OCI-LY3 (cell line): ENCODE data around the gene PRXL2B.

Experiments used
- H2AFZ ChIP-seq: fragments of 200-600, 300-600 bp; shearing (Covaris generic); 2 replicates; pipeline ENCODE4 v1.6.0; 2014; ENCODE audit warnings: antibody characterized with exemption, low read depth, low read length
- H3K27ac ChIP-seq: fragments of 200-600, 300-600 bp; sonication (generic); 2 replicates; pipeline ENCODE4 v1.5.1; 2014; ENCODE audit warnings: mild to moderate bottlenecking, low read length, moderate library complexity, mixed read lengths
- H3K27me3 ChIP-seq: fragments of 200-600, 300-600 bp; sonication (generic); 2 replicates; pipeline ENCODE4 v1.6.1; 2014; ENCODE audit warnings: low read depth, low read length, mixed read lengths
- H3K36me3 ChIP-seq: fragments of 200-600, 300-600 bp; sonication (generic); replicated peaks from 2 replicates; pipeline ENCODE3; 2014; ENCODE audit warnings: low read depth, low read length, mixed read lengths
- H3K4me1 ChIP-seq: fragments of 300-600, 200-600 bp; sonication (generic); 2 replicates; pipeline ENCODE4 v1.6.1; 2014; ENCODE audit warnings: low read length, mixed read lengths
- H3K4me2 ChIP-seq: fragments of 200-600, 300-600 bp; sonication (generic); 2 replicates; pipeline ENCODE4 v1.6.1; 2014; ENCODE audit warnings: low read length, mixed read lengths
- H3K4me3 ChIP-seq: fragments of 300-600, 200-600 bp; sonication (generic); 2 replicates; pipeline ENCODE4 v1.5.1; 2014; ENCODE audit warnings: antibody characterized with exemption, mild to moderate bottlenecking, low read length, moderate library complexity
- H3K79me2 ChIP-seq: fragments of 300-600, 200-600 bp; shearing (Covaris generic); 2 replicates; pipeline ENCODE4 v1.6.1; 2014; ENCODE audit warnings: mild to moderate bottlenecking, low read length, mixed read lengths
- H3K9ac ChIP-seq: fragments of 300-600, 200-600 bp; shearing (Covaris generic); 2 replicates; pipeline ENCODE4 v1.6.0; 2014; ENCODE audit warnings: mild to moderate bottlenecking, low read length, moderate library complexity
- H3K9me3 ChIP-seq: fragments of 200-600, 300-600 bp; shearing (Covaris generic); 2 replicates; pipeline ENCODE4 v1.6.1; 2014; ENCODE audit warnings: low read length, mixed read lengths; ENCODE audit not compliant: insufficient read depth
- H4K20me1 ChIP-seq: fragments of 200-600, 300-600 bp; sonication (generic); 2 replicates; pipeline ENCODE4 v1.6.1; 2016; ENCODE audit warnings: low read length, mixed read lengths; ENCODE audit not compliant: insufficient read depth
- CTCF ChIP-seq: fragments of 200-600, 300-600 bp; sonication (generic); IDR thresholded peaks from 2 replicates; pipeline ENCODE4 v1.5.1; 2014; ENCODE audit warnings: antibody characterized with exemption, low read length, low read depth
- EZH2phosphoT487 ChIP-seq: fragments of 200-600 bp; shearing (Covaris generic); IDR thresholded peaks from 2 replicates; pipeline ENCODE4 v1.6.1; 2018; ENCODE audit warnings: antibody characterized with exemption, mixed run types, low read depth

Gene PRXL2B

GRCh38 chr1:2594641-2595131 is 8.1 kb downstream of the PRXL2B start:
- Histone ChIP-seq H3K9ac (no peak overlapping the region), H3K4me3 (no peak overlapping the region), H3K4me2 (no peak overlapping the region), H4K20me1 (no peaks in the 10 kb centered on the region), H3K36me3 (no peaks in the 10 kb centered on the region), H3K27ac (no peak overlapping the region), H3K9me3 (no peaks in the 10 kb centered on the region), H3K4me1 (no peaks in the 10 kb centered on the region), H3K27me3 (no peaks in the 10 kb centered on the region), H3K79me2 (no peaks in the 10 kb centered on the region), H2AFZ (no peak overlapping the region)
- no peak for TF ChIP-seq EZH2phosphoT487
- TF ChIP-seq CTCF: no peak

- no peak overlapping the region for H3K27ac ChIP-seq
- H3K9ac ChIP-seq: no peak overlapping the region
- H3K27me3 ChIP-seq: no peaks in the 10 kb centered on the region
- no peak overlapping the region for H2AFZ ChIP-seq
- no peaks in the 10 kb centered on the region for H4K20me1 ChIP-seq
- H3K36me3 ChIP-seq: no peaks in the 10 kb centered on the region
- H3K79me2 ChIP-seq: no peaks in the 10 kb centered on the region
- no peak for TF ChIP-seq EZH2phosphoT487
- TF ChIP-seq CTCF: no peak
- H3K9me3 ChIP-seq: no peaks in the 10 kb centered on the region
- no peak overlapping the region for H3K4me2 ChIP-seq
- no peaks in the 10 kb centered on the region for H3K4me1 ChIP-seq
- no peak overlapping the region for H3K4me3 ChIP-seq
These were observed 8.8 kb downstream of the PRXL2B start for GRCh38 chr1:2595261-2595811.

- no peak overlapping the region for H3K9ac ChIP-seq
- H3K4me3 ChIP-seq: no peak overlapping the region
- no peak overlapping the region for H2AFZ ChIP-seq
- H3K9me3 ChIP-seq: no peaks in the 10 kb centered on the region
- H3K27ac ChIP-seq: no peak overlapping the region
- H3K4me2 ChIP-seq: no peak overlapping the region
- H3K27me3 ChIP-seq: no peaks in the 10 kb centered on the region
- no peaks in the 10 kb centered on the region for H3K79me2 ChIP-seq
- no peaks in the 10 kb centered on the region for H4K20me1 ChIP-seq
- H3K4me1 ChIP-seq: no peaks in the 10 kb centered on the region
- no peak for TF ChIP-seq CTCF
- TF ChIP-seq EZH2phosphoT487: no peak
- H3K36me3 ChIP-seq: no peaks in the 10 kb centered on the region
These were observed 9.4 kb downstream of the PRXL2B start for GRCh38 chr1:2595812-2596529.

- no peaks in the 10 kb centered on the region for H3K79me2 ChIP-seq
- H3K4me3 ChIP-seq: no peak overlapping the region
- TF ChIP-seq EZH2phosphoT487 (no peak), CTCF (no peak)
- H3K27ac ChIP-seq: no peak overlapping the region
- no peaks in the 10 kb centered on the region for H3K27me3 ChIP-seq
- no peak overlapping the region for H3K9ac ChIP-seq
- H4K20me1 ChIP-seq: no peaks in the 10 kb centered on the region
- no peaks in the 10 kb centered on the region for H3K4me1 ChIP-seq
- H3K36me3 ChIP-seq: no peaks in the 10 kb centered on the region
- no peak overlapping the region for H3K4me2 ChIP-seq
- H2AFZ ChIP-seq: no peak overlapping the region
- no peaks in the 10 kb centered on the region for H3K9me3 ChIP-seq
These were observed 10.2 kb downstream of the PRXL2B start for GRCh38 chr1:2596530-2597333.
